ENCODE measurements around the gene ZNF93.
"Not testable (repeated sequence)": the region's sequence is repeated elsewhere in the genome, so short reads cannot be mapped to it uniquely, and the experiment has no call there.

Gene ZNF93

GRCh38 chr19:19900729-19901444 is at the start of gene ZNF93:
Gene ZNF93, plus strand, starts transcription at chr19:19900946. Its CDS starts 143 bp downstream, at chr19:19901089.
- peak; percentile 69 to 93 for DNase-seq

- not testable (repeated sequence) for DNase-seq
Measured at GRCh38 chr19:19851740-19852139, 49.0 kb upstream of the ZNF93 start.

- no peak for DNase-seq
Measured at GRCh38 chr19:19858751-19859150, 42.0 kb upstream of the ZNF93 start.

GRCh38 chr19:19860756-19861390 is 39.9 kb upstream of the ZNF93 start:
- no peak for DNase-seq

- DNase-seq = peak; percentile 77 to 95
Measured at GRCh38 chr19:19865750-19866610, 34.8 kb upstream of the ZNF93 start, which contains the start of gene ZNF253. Gene ZNF253, plus strand, starts transcription at chr19:19865882. Its CDS starts 115 bp downstream, at chr19:19865997.

- DNase-seq = no peak
Measured at GRCh38 chr19:19866611-19867248, 34.0 kb upstream of the ZNF93 start.

GRCh38 chr19:19870086-19870485 is 30.7 kb upstream of the ZNF93 start:
- DNase-seq = not testable (repeated sequence)

GRCh38 chr19:19871932-19872331 is 28.8 kb upstream of the ZNF93 start:
- DNase-seq = no peak

- no peak for DNase-seq
Measured at GRCh38 chr19:19873381-19873780, 27.4 kb upstream of the ZNF93 start.

GRCh38 chr19:19877724-19878123 is 23.0 kb upstream of the ZNF93 start:
- DNase-seq = no peak

- no peak for DNase-seq
Measured at GRCh38 chr19:19884583-19884982, 16.2 kb upstream of the ZNF93 start.

- not testable (repeated sequence) for DNase-seq
Measured at GRCh38 chr19:19892055-19892941, 8.4 kb upstream of the ZNF93 start.

GRCh38 chr19:19900139-19900728 is 512 bp upstream of the ZNF93 start:
- DNase-seq = no peak

- not testable (repeated sequence) for DNase-seq
Measured at GRCh38 chr19:19907551-19907950, 6.8 kb downstream of the ZNF93 start.

GRCh38 chr19:19909654-19910053 is 8.9 kb downstream of the ZNF93 start:
- DNase-seq = no peak

- DNase-seq = no peak
Measured at GRCh38 chr19:19911150-19911549, 10.4 kb downstream of the ZNF93 start.

GRCh38 chr19:19914596-19914995 is 13.8 kb downstream of the ZNF93 start:
- DNase-seq = no peak

- DNase-seq = peak; percentile 6 to 28
Measured at GRCh38 chr19:19930417-19930816, 29.7 kb downstream of the ZNF93 start.

- not testable (repeated sequence) for DNase-seq
Measured at GRCh38 chr19:19933432-19934314, 32.9 kb downstream of the ZNF93 start.

- no peak for DNase-seq
Measured at GRCh38 chr19:19937403-19937802, 36.7 kb downstream of the ZNF93 start.

Data from cerebellar nuclear complex (tissue), 1 donor.